CD4-positive, CD25-positive, alpha-beta regulatory T cell (primary cell): ENCODE data around the gene ACTL7A. TPM values are rescaled to one million over a fixed set of nuclear protein-coding genes. Genes with fewer than 3 reads are reported as not detected.

Source experiments
- ATAC-seq, 2 donors: fragments of 150-1000 bp; cut with Tn5 transposase; one replicate each; pipeline ENCODE4 v1.10.0; 2021; ENCODE audit warnings: low read depth in 2 of 2, moderate number of reproducible peaks in 2 of 2, moderate library complexity in 1 of 2
- DNase-seq, 3 donors: peaks; one replicate each; pipeline versions ENCODE4 v3.0.0 to v3.0.0-alpha.2; 2012 to 2022; ENCODE audit warnings: mixed read lengths in 1 of 3
- H3K27ac ChIP-seq: one replicate; pipeline ENCODE4 v1.7.0; 2013; ENCODE audit warnings: mild to moderate bottlenecking, low read length; ENCODE audit not compliant: insufficient read depth, poor library complexity, severe bottlenecking
- H3K27me3 ChIP-seq: one replicate; pipeline ENCODE4 v1.7.0; 2013; ENCODE audit warnings: low read length; ENCODE audit not compliant: control insufficient read depth, insufficient read depth
- H3K36me3 ChIP-seq: one replicate; pipeline ENCODE4 v1.7.0; 2013; ENCODE audit warnings: mild to moderate bottlenecking, low read length, moderate library complexity; ENCODE audit not compliant: control insufficient read depth, insufficient read depth
- H3K4me1 ChIP-seq: 2 replicates; pipeline ENCODE4 v1.7.0; 2013; ENCODE audit warnings: mild to moderate bottlenecking, low read length; ENCODE audit not compliant: insufficient read depth, control insufficient read depth, poor library complexity, severe bottlenecking
- H3K4me3 ChIP-seq: one replicate; pipeline ENCODE4 v1.7.0; 2013; ENCODE audit warnings: low read depth, mild to moderate bottlenecking, low read length, moderate library complexity
- H3K9me3 ChIP-seq, 2 experiments: 1 replicate in 1 of 2; 2 replicates in 1 of 2; pipeline ENCODE4 v1.7.0; 2013; ENCODE audit warnings: low read length in 2 of 2, mild to moderate bottlenecking in 1 of 2, moderate library complexity in 1 of 2; ENCODE audit not compliant: control insufficient read depth in 2 of 2
- H3K27ac Mint-ChIP-seq, 3 donors: one replicate each; pipeline ENCODE4 v1.8.0; 2020 to 2022; ENCODE audit warnings: mild to moderate bottlenecking in 3 of 3, mixed read lengths in 3 of 3, moderate library complexity in 2 of 3
- H3K27me3 Mint-ChIP-seq: one replicate; pipeline ENCODE4 v1.8.0; 2022; ENCODE audit warnings: mild to moderate bottlenecking, mixed read lengths
- H3K36me3 Mint-ChIP-seq: one replicate; pipeline ENCODE4 v1.8.0; 2020; ENCODE audit warnings: mixed read lengths
- H3K4me1 Mint-ChIP-seq, 4 donors: one replicate each; pipeline ENCODE4 v1.8.0; 2020 to 2022; ENCODE audit warnings: mixed read lengths in 4 of 4, mild to moderate bottlenecking in 1 of 4
- H3K4me3 Mint-ChIP-seq, 4 donors: one replicate each; pipeline ENCODE4 v1.8.0; 2020 to 2022; ENCODE audit warnings: mild to moderate bottlenecking in 4 of 4, mixed read lengths in 4 of 4, moderate library complexity in 3 of 4
- H3K9me3 Mint-ChIP-seq, 7 donors: one replicate each; pipeline ENCODE4 v1.8.0; 2020 to 2022; ENCODE audit warnings: mixed read lengths in 7 of 7, mild to moderate bottlenecking in 3 of 7, moderate library complexity in 2 of 7
- polyA plus RNA-seq, 4 donors: library from polyadenylated mRNA; unstranded; fragments of 300-500 nt; fragmentation: Illumina TruSeq; gene quantifications; one replicate each; pipeline ENCODE4 v1.2.3, GENCODE V29; 2021
- total RNA-seq: library from RNA; stranded (reverse); gene quantifications from one replicate; pipeline ENCODE4 v1.2.3, GENCODE V29; 2022

The ACTL7A gene
- total and polyA plus RNA-seq, 5 donors from 2014 or later = not detected

GRCh38 chr9:108867116-108867515, 5.0 kb downstream of the ACTL7A start:
- DNase-seq (no peak), ATAC-seq (no peak)
- Mint-ChIP-seq H3K27me3 (no peaks in the 10 kb centered on the region), H3K9me3 (peaks cover 0 to 2% (median 0%) of the 10 kb centered on the region in 7 donors), H3K27ac (peak overlapping the region in 1 of 3 donors; percentile 73), H3K4me3 (no peak overlapping the region), H3K4me1 (peaks cover 0 to 2% (median 0%) of the 10 kb centered on the region in 4 donors), H3K36me3 (peaks cover 41% of the 10 kb centered on the region)
- peaks cover 32% of the 10 kb centered on the region for H3K36me3 ChIP-seq
- no peaks in the 10 kb centered on the region for H3K27me3 ChIP-seq
- H3K4me3 ChIP-seq = no peak overlapping the region
- H3K27ac ChIP-seq = no peak overlapping the region
- no peaks in the 10 kb centered on the region for H3K9me3 ChIP-seq
- H3K4me1 ChIP-seq = no peaks in the 10 kb centered on the region

- no peaks in the 10 kb centered on the region for H3K4me1 ChIP-seq
- H3K4me3 Mint-ChIP-seq = no peak overlapping the region
- no peaks in the 10 kb centered on the region for H3K27me3 Mint-ChIP-seq
- no peaks in the 10 kb centered on the region for H3K9me3 ChIP-seq
- no peaks in the 10 kb centered on the region for H3K9me3 Mint-ChIP-seq
- peaks cover 42% of the 10 kb centered on the region for H3K36me3 Mint-ChIP-seq
- H3K27me3 ChIP-seq = no peaks in the 10 kb centered on the region
- peaks cover 34% of the 10 kb centered on the region for H3K36me3 ChIP-seq
- no peak for ATAC-seq
- no peak overlapping the region for H3K27ac ChIP-seq
- H3K4me1 Mint-ChIP-seq = peaks cover 0 to 2% (median 0%) of the 10 kb centered on the region in 4 donors
- no peak for DNase-seq
- peak overlapping the region in 1 of 3 donors; percentile 33 for H3K27ac Mint-ChIP-seq
- H3K4me3 ChIP-seq = no peak overlapping the region
These were observed 5.8 kb downstream of the ACTL7A start for GRCh38 chr9:108867829-108868228.

- DNase-seq = no peak
- Mint-ChIP-seq H3K36me3 (peaks cover 51% of the 10 kb centered on the region), H3K4me3 (no peak overlapping the region), H3K27me3 (no peaks in the 10 kb centered on the region), H3K4me1 (peaks cover 0 to 2% (median 0%) of the 10 kb centered on the region in 4 donors), H3K27ac (peak overlapping the region in 1 of 3 donors; percentile 29), H3K9me3 (no peaks in the 10 kb centered on the region)
- Histone ChIP-seq H3K36me3 (peaks cover 48% of the 10 kb centered on the region), H3K27me3 (no peaks in the 10 kb centered on the region), H3K9me3 (no peaks in the 10 kb centered on the region), H3K4me3 (no peak overlapping the region), H3K4me1 (no peaks in the 10 kb centered on the region), H3K27ac (no peak overlapping the region)
- ATAC-seq = no peak
These were observed 7.1 kb downstream of the ACTL7A start for GRCh38 chr9:108869092-108869725.

- Mint-ChIP-seq H3K4me3 (no peak overlapping the region), H3K9me3 (no peaks in the 10 kb centered on the region), H3K36me3 (peaks cover 76% of the 10 kb centered on the region), H3K27me3 (no peaks in the 10 kb centered on the region), H3K27ac (no peak overlapping the region), H3K4me1 (no peaks in the 10 kb centered on the region)
- Histone ChIP-seq H3K36me3 (peaks cover 86% of the 10 kb centered on the region), H3K4me3 (no peak overlapping the region), H3K9me3 (no peaks in the 10 kb centered on the region), H3K27ac (no peak overlapping the region), H3K27me3 (no peaks in the 10 kb centered on the region), H3K4me1 (no peaks in the 10 kb centered on the region)
- DNase-seq (no peak), ATAC-seq (no peak)
These were observed 12.2 kb downstream of the ACTL7A start for GRCh38 chr9:108874058-108874788.

GRCh38 chr9:108876425-108876824, 14.4 kb downstream of the ACTL7A start:
- Mint-ChIP-seq H3K9me3 (no peaks in the 10 kb centered on the region), H3K4me1 (no peaks in the 10 kb centered on the region), H3K4me3 (no peak overlapping the region), H3K27me3 (no peaks in the 10 kb centered on the region), H3K27ac (no peak overlapping the region), H3K36me3 (peaks cover 76% of the 10 kb centered on the region)
- H3K4me1 ChIP-seq = no peaks in the 10 kb centered on the region
- ATAC-seq = no peak
- no peaks in the 10 kb centered on the region for H3K9me3 ChIP-seq
- H3K27me3 ChIP-seq = no peaks in the 10 kb centered on the region
- H3K36me3 ChIP-seq = peaks cover 83% of the 10 kb centered on the region
- DNase-seq = no peak
- H3K27ac ChIP-seq = no peak overlapping the region
- no peak overlapping the region for H3K4me3 ChIP-seq

- Mint-ChIP-seq H3K36me3 (peaks cover 73% of the 10 kb centered on the region), H3K9me3 (peaks cover 0 to 1% (median 0%) of the 10 kb centered on the region in 7 donors), H3K27me3 (no peaks in the 10 kb centered on the region), H3K4me3 (no peak overlapping the region), H3K27ac (no peak overlapping the region), H3K4me1 (no peaks in the 10 kb centered on the region)
- ATAC-seq (no peak), DNase-seq (no peak)
- Histone ChIP-seq H3K27me3 (no peaks in the 10 kb centered on the region), H3K9me3 (no peaks in the 10 kb centered on the region), H3K4me1 (no peaks in the 10 kb centered on the region), H3K4me3 (no peak overlapping the region), H3K27ac (no peak overlapping the region), H3K36me3 (peaks cover 84% of the 10 kb centered on the region)
These were observed 15.5 kb downstream of the ACTL7A start for GRCh38 chr9:108877524-108877923.

GRCh38 chr9:108880738-108881316, 18.8 kb downstream of the ACTL7A start:
- Mint-ChIP-seq H3K27me3 (no peaks in the 10 kb centered on the region), H3K36me3 (peaks cover 69% of the 10 kb centered on the region), H3K27ac (no peak overlapping the region), H3K4me1 (peaks cover under 1 to 6% (median 2%) of the 10 kb centered on the region in 4 donors), H3K4me3 (no peak overlapping the region), H3K9me3 (peaks cover 0 to 1% (median 0%) of the 10 kb centered on the region in 7 donors)
- no peaks in the 10 kb centered on the region for H3K27me3 ChIP-seq
- no peaks in the 10 kb centered on the region for H3K4me1 ChIP-seq
- peaks cover 61% of the 10 kb centered on the region for H3K36me3 ChIP-seq
- H3K27ac ChIP-seq = no peak overlapping the region
- ATAC-seq (no peak), DNase-seq (no peak)
- H3K4me3 ChIP-seq = no peak overlapping the region
- H3K9me3 ChIP-seq = no peaks in the 10 kb centered on the region
